Esophagus squamous epithelium (tissue), 5 donors: Measurements from ENCODE around the gene DHRS3. TPM values are rescaled to one million over a fixed set of nuclear protein-coding genes. Genes with fewer than 3 reads are reported as not detected.

Experiments
- DNase-seq: peaks from one replicate; lab custom pipeline; 2025; lab: John Stamatoyannopoulos, UW
- H3K27ac ChIP-seq, 4 donors: fragments of 200-600 bp; sonication (generic); one replicate each; pipeline ENCODE4 v1.5.1; 2016 to 2019; ENCODE audit warnings: mild to moderate bottlenecking in 1 of 4
- H3K27me3 ChIP-seq, 4 donors: fragments of 200-600 bp; sonication (generic); 1 replicate in 3 of 4; 2 replicates in 1 of 4; pipeline versions ENCODE4 v1.5.1 to v1.6.0; 2017 to 2021; ENCODE audit warnings: antibody characterized with exemption in 1 of 4
- H3K36me3 ChIP-seq, 3 donors: fragments of 200-600 bp; sonication (generic); one replicate each; pipeline ENCODE4 v1.5.1; 2016 to 2019
- H3K4me1 ChIP-seq, 3 donors: fragments of 200-600 bp; sonication (generic); one replicate each; pipeline ENCODE4 v1.5.1; 2017 to 2019
- H3K4me3 ChIP-seq, 4 donors: fragments of 200-600 bp; sonication (generic); 1 replicate in 3 of 4; 2 replicates in 1 of 4; pipeline ENCODE4 v1.5.1; 2016 to 2019; ENCODE audit warnings: mild to moderate bottlenecking in 2 of 4, moderate library complexity in 1 of 4
- H3K9me3 ChIP-seq, 3 donors: fragments of 200-600 bp; sonication (generic); one replicate each; pipeline ENCODE4 v1.5.1; 2016 to 2019
- CTCF ChIP-seq, 6 experiments: fragments of 450-650 bp in 4 of 6; fragments of 200-600 bp in 2 of 6; sonication (generic) in 2 of 6; IDR thresholded peaks; one replicate each; pipeline ENCODE4 v1.5.1; 2016 to 2019; ENCODE audit warnings: antibody characterized with exemption in 6 of 6, mild to moderate bottlenecking in 4 of 6, moderate library complexity in 4 of 6
- POLR2A ChIP-seq, 4 donors: fragments of 450-650 bp; IDR thresholded peaks; one replicate each; pipeline ENCODE4 v1.6.1; 2017; ENCODE audit warnings: antibody characterized with exemption in 4 of 4, mild to moderate bottlenecking in 4 of 4, moderate library complexity in 3 of 4
- WGBS, 2 donors: methylation state at CpG; one replicate each; pipeline ENCODE4 v1.1.5; 2018; 5-methylcytosine and 5-hydroxymethylcytosine counted together
- intact Hi-C: fragments of 100-400 bp; cut with DNase I; formaldehyde crosslinking; loops from one replicate; pipeline ENCODE4 v1.15.0; 2022
- total RNA-seq, 4 donors: library from RNA; depleted of rRNA; stranded (reverse); fragments of >200 nt; gene quantifications; one replicate each; pipeline ENCODE4 v1.1.0, GENCODE V29; 2016
- donor health status: DM: yes; HTN: yes; CAD: no.

The DHRS3 gene
- total RNA-seq, 4 donors from 2014 or later = 87.7 to 166 (median 117) TPM

- TF ChIP-seq POLR2A (IDR thresholded peaks at IDR 0.05) (no peak), CTCF (IDR thresholded peaks at IDR 0.05) (no peak)
- Histone ChIP-seq H3K4me1 (peaks cover 88 to 100% (median 90%) of the 10 kb centered on the region in 3 donors), H3K4me3 (no peak overlapping the region), H3K27me3 (no peaks in the 10 kb centered on the region), H3K36me3 (peaks cover 0 to 43% (median 0%) of the 10 kb centered on the region in 3 donors), H3K9me3 (no peaks in the 10 kb centered on the region), H3K27ac (peak overlapping the region; percentile 87 to 94 (median 92))
- DNase-seq = no peak
- WGBS, 2 donors = 35 to 77% methylated on average over 2 to 5 of the region's 6 CpGs
- intact Hi-C loops = no loop called here
Measured at GRCh38 chr1:12598974-12599373, 19.0 kb downstream of the DHRS3 start.

- H3K27me3 ChIP-seq = no peaks in the 10 kb centered on the region
- no peak overlapping the region for H3K4me3 ChIP-seq
- H3K9me3 ChIP-seq = no peaks in the 10 kb centered on the region
- WGBS, 2 donors = 27 to 62% methylated on average over 5 to 9 of the region's 10 CpGs
- TF ChIP-seq POLR2A (IDR thresholded peaks at IDR 0.05) (no peak), CTCF (IDR thresholded peaks at IDR 0.05) (no peak)
- H3K36me3 ChIP-seq = peaks cover 0 to 33% (median 0%) of the 10 kb centered on the region in 3 donors
- peak overlapping the region; percentile 87 to 94 (median 92) for H3K27ac ChIP-seq
- intact Hi-C loops = no loop called here
- H3K4me1 ChIP-seq = peaks cover 87 to 100% (median 89%) of the 10 kb centered on the region in 3 donors
- DNase-seq = no peak
Measured at GRCh38 chr1:12597792-12598191, 20.2 kb downstream of the DHRS3 start.

- peaks cover 83 to 100% (median 89%) of the 10 kb centered on the region in 3 donors for H3K4me1 ChIP-seq
- peak overlapping the region in 3 of 4 donors; percentile 35 to 61 (median 42) for H3K4me3 ChIP-seq
- intact Hi-C loops = no loop called here
- H3K36me3 ChIP-seq = peaks cover 0 to 37% (median 0%) of the 10 kb centered on the region in 3 donors
- TF ChIP-seq POLR2A (IDR thresholded peaks at IDR 0.05) (peak in 1 of 4 donors; percentile 15), CTCF (IDR thresholded peaks at IDR 0.05) (no peak)
- no peak for DNase-seq
- peak overlapping the region; percentile 87 to 94 (median 92) for H3K27ac ChIP-seq
- no peaks in the 10 kb centered on the region for H3K27me3 ChIP-seq
- no peaks in the 10 kb centered on the region for H3K9me3 ChIP-seq
- WGBS, 2 donors = 3 to 29% methylated on average over 2 to 19 of the region's 39 CpGs
Measured at GRCh38 chr1:12596007-12596821, 21.8 kb downstream of the DHRS3 start.

GRCh38 chr1:12595757-12596006 is 22.3 kb downstream of the DHRS3 start:
- Histone ChIP-seq H3K9me3 (no peaks in the 10 kb centered on the region), H3K27ac (peak overlapping the region; percentile 87 to 94 (median 92)), H3K4me3 (peak overlapping the region; percentile 11 to 61 (median 38)), H3K27me3 (no peaks in the 10 kb centered on the region), H3K4me1 (peaks cover 84 to 100% (median 91%) of the 10 kb centered on the region in 3 donors), H3K36me3 (peaks cover 0 to 37% (median 0%) of the 10 kb centered on the region in 3 donors)
- no peak for TF ChIP-seq POLR2A (IDR thresholded peaks at IDR 0.05)
- no peak for TF ChIP-seq CTCF (IDR thresholded peaks at IDR 0.05)
- DNase-seq = no peak
- intact Hi-C loops = no loop called here
- 0% methylated on average over 1 of the region's 18 CpGs; no CpG with 5 or more reads in 1 of the 2 donors for WGBS, 2 donors
